OCI-LY1 (cell line): ENCODE measurements around the gene BCR.
A peak's percentile ranks its signal among the peaks of the same experiment; 100 is the strongest.
"Not testable (repeated sequence)": the region's sequence is repeated elsewhere in the genome, so short reads cannot be mapped to it uniquely, and the experiment has no call there.

Experiments used
- H2AFZ ChIP-seq: fragments of 200-600 bp; sonication (generic), shearing (Covaris generic); 2 replicates; pipeline ENCODE4 v1.6.0; 2014; ENCODE audit warnings: antibody characterized with exemption, mild to moderate bottlenecking, low read length
- H3F3A ChIP-seq: fragments of 200-600 bp; sonication (generic), shearing (Covaris generic); 2 replicates; pipeline ENCODE4 v1.6.0; 2014; ENCODE audit warnings: mild to moderate bottlenecking, antibody characterized with exemption, low read length, moderate library complexity; ENCODE audit not compliant: insufficient read depth
- H3K27ac ChIP-seq: fragments of 200-600 bp; sonication (generic); 2 replicates; pipeline ENCODE4 v1.5.1; 2014; ENCODE audit warnings: low read length, mixed run types, mild to moderate bottlenecking, low read depth; ENCODE audit not compliant: poor library complexity, severe bottlenecking
- H3K27me3 ChIP-seq: fragments of 200-600 bp; sonication (generic); 2 replicates; pipeline ENCODE4 v1.6.0; 2014; ENCODE audit warnings: antibody characterized with exemption, mild to moderate bottlenecking, low read length, moderate library complexity; ENCODE audit not compliant: insufficient read depth
- H3K36me3 ChIP-seq: fragments of 200-600 bp; sonication (generic); 2 replicates; pipeline ENCODE4 v1.6.1; 2014; ENCODE audit warnings: mild to moderate bottlenecking, antibody characterized with exemption, low read length, moderate library complexity, mixed read lengths; ENCODE audit not compliant: insufficient read depth
- H3K4me1 ChIP-seq: fragments of 200-600 bp; sonication (generic); 2 replicates; pipeline ENCODE4 v1.5.1; 2014; ENCODE audit warnings: mild to moderate bottlenecking, low read length, moderate library complexity; ENCODE audit not compliant: insufficient read depth, severe bottlenecking
- H3K4me2 ChIP-seq: fragments of 200-600 bp; sonication (generic), shearing (Covaris generic); 2 replicates; pipeline ENCODE4 v1.6.1; 2014; ENCODE audit warnings: low read length
- H3K4me3 ChIP-seq: fragments of 200-600 bp; sonication (generic); 2 replicates; pipeline ENCODE4 v1.5.1; 2014; ENCODE audit warnings: low read length, low read depth, mild to moderate bottlenecking, mixed read lengths; ENCODE audit not compliant: poor library complexity, severe bottlenecking
- H3K79me2 ChIP-seq: fragments of 200-600 bp; shearing (Covaris generic); 2 replicates; pipeline ENCODE4 v1.6.1; 2016; ENCODE audit warnings: mixed run types, low read length, mixed read lengths; ENCODE audit not compliant: insufficient read depth
- H3K9ac ChIP-seq: fragments of 200-600 bp; sonication (generic), shearing (Covaris generic); 2 replicates; pipeline ENCODE4 v1.6.1; 2014; ENCODE audit warnings: mild to moderate bottlenecking, low read length, mixed read lengths
- H3K9me2 ChIP-seq: fragments of 200-600 bp; sonication (generic), shearing (Covaris generic); 2 replicates; pipeline ENCODE4 v1.6.1; 2014; ENCODE audit warnings: low read depth, mild to moderate bottlenecking, low read length, mixed read lengths
- H3K9me3 ChIP-seq: fragments of 200-600 bp; shearing (Covaris generic); 2 replicates; pipeline ENCODE4 v1.6.1; 2014; ENCODE audit warnings: low read length, mixed read lengths
- H4K20me1 ChIP-seq: fragments of 200-600 bp; sonication (generic), shearing (Covaris generic); 2 replicates; pipeline ENCODE4 v1.6.0; 2016; ENCODE audit warnings: mild to moderate bottlenecking, low read length; ENCODE audit not compliant: insufficient read depth
- EZH2 ChIP-seq: fragments of 200-600 bp; sonication (generic), shearing (Covaris generic); IDR thresholded peaks from 2 replicates; pipeline ENCODE4 v1.8.0; 2017; ENCODE audit warnings: borderline replicate concordance, mixed run types, mild to moderate bottlenecking, antibody characterized with exemption, low read length, moderate library complexity, mixed read lengths
- TF ChIP-seq, protein P1 (sequence below): fragments of 200-600 bp; sonication (generic), shearing (Covaris generic); IDR thresholded peaks from 2 replicates; pipeline ENCODE4 v1.5.1; 2017; ENCODE audit warnings: mild to moderate bottlenecking, antibody characterized with exemption, low read length, moderate library complexity, mixed read lengths

Gene BCR

GRCh38 chr22:23132376-23133091 is 47.8 kb upstream of the BCR start:
- Histone ChIP-seq H3K9ac (no peak overlapping the region), H3K9me3 (no peaks in the 10 kb centered on the region), H3K27me3 (no peaks in the 10 kb centered on the region), H2AFZ (no peak overlapping the region), H3K79me2 (no peaks in the 10 kb centered on the region), H3K27ac (no peak overlapping the region), H4K20me1 (no peaks in the 10 kb centered on the region), H3K4me1 (peaks cover 17% of the 10 kb centered on the region), H3F3A (no peaks in the 10 kb centered on the region), H3K4me2 (no peak overlapping the region), H3K9me2 (no peaks in the 10 kb centered on the region), H3K4me3 (no peak overlapping the region), H3K36me3 (no peaks in the 10 kb centered on the region)
- TF ChIP-seq, protein P1, sequence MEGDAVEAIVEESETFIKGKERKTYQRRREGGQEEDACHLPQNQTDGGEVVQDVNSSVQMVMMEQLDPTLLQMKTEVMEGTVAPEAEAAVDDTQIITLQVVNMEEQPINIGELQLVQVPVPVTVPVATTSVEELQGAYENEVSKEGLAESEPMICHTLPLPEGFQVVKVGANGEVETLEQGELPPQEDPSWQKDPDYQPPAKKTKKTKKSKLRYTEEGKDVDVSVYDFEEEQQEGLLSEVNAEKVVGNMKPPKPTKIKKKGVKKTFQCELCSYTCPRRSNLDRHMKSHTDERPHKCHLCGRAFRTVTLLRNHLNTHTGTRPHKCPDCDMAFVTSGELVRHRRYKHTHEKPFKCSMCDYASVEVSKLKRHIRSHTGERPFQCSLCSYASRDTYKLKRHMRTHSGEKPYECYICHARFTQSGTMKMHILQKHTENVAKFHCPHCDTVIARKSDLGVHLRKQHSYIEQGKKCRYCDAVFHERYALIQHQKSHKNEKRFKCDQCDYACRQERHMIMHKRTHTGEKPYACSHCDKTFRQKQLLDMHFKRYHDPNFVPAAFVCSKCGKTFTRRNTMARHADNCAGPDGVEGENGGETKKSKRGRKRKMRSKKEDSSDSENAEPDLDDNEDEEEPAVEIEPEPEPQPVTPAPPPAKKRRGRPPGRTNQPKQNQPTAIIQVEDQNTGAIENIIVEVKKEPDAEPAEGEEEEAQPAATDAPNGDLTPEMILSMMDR = no peak
- no peak for TF ChIP-seq EZH2

GRCh38 chr22:23133922-23134321 is 46.4 kb upstream of the BCR start:
- Histone ChIP-seq H3K9me2 (no peaks in the 10 kb centered on the region), H3K4me3 (no peak overlapping the region), H3K9me3 (no peaks in the 10 kb centered on the region), H4K20me1 (no peaks in the 10 kb centered on the region), H3K27me3 (no peaks in the 10 kb centered on the region), H3K9ac (no peak overlapping the region), H2AFZ (no peak overlapping the region), H3K4me1 (peaks cover 31% of the 10 kb centered on the region), H3F3A (no peaks in the 10 kb centered on the region), H3K36me3 (no peaks in the 10 kb centered on the region), H3K27ac (no peak overlapping the region), H3K4me2 (no peak overlapping the region), H3K79me2 (no peaks in the 10 kb centered on the region)
- TF ChIP-seq EZH2 = no peak
- TF ChIP-seq, protein P1 = no peak

DNA sequence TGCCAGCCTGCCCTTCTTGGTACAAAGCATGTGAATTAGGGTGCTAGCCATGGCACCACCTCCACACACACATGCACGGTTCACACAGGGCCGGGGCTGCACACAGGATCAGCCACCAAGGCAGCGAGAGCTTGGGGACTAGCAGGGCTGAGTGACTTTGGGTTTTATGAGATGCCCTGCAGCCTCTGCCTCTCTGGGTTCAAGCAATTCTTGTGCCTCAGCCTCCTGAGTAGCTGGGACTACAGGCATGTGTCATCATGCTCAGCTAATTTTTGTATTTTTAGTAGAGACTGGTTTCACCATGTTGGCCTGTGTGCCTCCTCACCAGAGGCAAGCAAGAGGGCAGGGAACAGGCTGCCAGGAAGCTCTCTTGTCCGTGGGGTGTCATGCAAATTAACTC is 43.3 kb upstream of the BCR start:
- Histone ChIP-seq H3K27ac (peak overlapping the region; percentile 88), H3K9ac (peak overlapping the region; percentile 14; the same call in 1 of the 2 replicates), H3K4me1 (peaks cover 61% of the 10 kb centered on the region)
- H3K36me3 ChIP-seq, H3K9me3 ChIP-seq, H2AFZ ChIP-seq, H3K27me3 ChIP-seq, H4K20me1 ChIP-seq, H3K79me2 ChIP-seq, H3F3A ChIP-seq, H3K4me3 ChIP-seq, H3K9me2 ChIP-seq, H3K4me2 ChIP-seq: not testable (repeated sequence)

GRCh38 chr22:23137468-23137867 is 42.8 kb upstream of the BCR start:
- H3K9me3 ChIP-seq = no peaks in the 10 kb centered on the region
- peak overlapping the region; percentile 88 for H3K27ac ChIP-seq
- H3K27me3 ChIP-seq = no peaks in the 10 kb centered on the region
- H3K79me2 ChIP-seq = no peaks in the 10 kb centered on the region
- H3K4me1 ChIP-seq = peaks cover 66% of the 10 kb centered on the region
- H3K36me3 ChIP-seq = no peaks in the 10 kb centered on the region
- no peaks in the 10 kb centered on the region for H4K20me1 ChIP-seq
- peak overlapping the region; percentile 27; the same call in 1 of the 2 replicates for H3K9ac ChIP-seq
- H3K4me3 ChIP-seq = no peak overlapping the region
- no peak overlapping the region for H2AFZ ChIP-seq
- H3K9me2 ChIP-seq = no peaks in the 10 kb centered on the region
- H3K4me2 ChIP-seq = peak overlapping the region; percentile 25
- TF ChIP-seq, protein P1 = no peak
- TF ChIP-seq EZH2 = no peak
- H3F3A ChIP-seq = no peaks in the 10 kb centered on the region
